ENCODE measurements around the gene ORC4.
A peak's percentile ranks its signal among the peaks of the same experiment; 100 is the strongest.

The ORC4 gene

DNA sequence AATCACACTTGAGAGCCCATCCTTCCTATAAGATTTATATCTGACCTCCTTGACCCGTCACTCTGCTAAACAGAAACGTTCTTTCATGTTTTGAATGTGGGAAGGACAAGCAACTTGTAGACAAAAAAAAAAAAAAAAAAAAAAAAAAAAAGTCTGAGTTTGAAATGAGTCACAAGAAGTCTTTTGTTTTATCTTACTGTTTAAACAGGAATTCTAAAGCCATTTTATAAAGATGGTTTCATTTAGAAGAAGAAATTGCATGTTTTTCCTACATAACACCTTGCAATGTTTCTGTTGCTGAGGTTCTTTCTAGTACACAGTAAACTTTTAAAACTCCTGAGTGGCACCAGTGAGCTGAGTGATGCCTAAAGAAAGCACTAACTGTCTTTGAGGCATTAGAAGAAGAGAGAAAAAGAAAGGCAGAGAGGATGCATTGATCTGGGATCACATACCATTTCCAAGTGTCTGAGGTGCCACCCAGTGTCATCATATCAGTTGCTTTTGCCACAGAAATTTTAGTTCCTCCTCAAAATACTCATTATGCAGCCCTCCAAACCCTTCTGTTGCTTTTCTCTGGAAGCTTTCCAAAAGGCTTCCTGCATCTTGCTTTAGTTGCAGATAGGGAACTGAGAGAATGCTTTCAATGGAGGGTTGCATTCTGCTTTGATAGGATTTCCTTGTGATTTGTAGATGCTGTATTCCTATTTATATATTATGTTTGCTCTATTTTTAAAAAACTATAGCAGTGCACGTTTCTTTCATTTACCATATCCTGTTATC, 106.6 kb downstream of the ORC4 start:
- H3K27ac ChIP-seq: no peak overlapping the region
- TF ChIP-seq, protein P1, sequence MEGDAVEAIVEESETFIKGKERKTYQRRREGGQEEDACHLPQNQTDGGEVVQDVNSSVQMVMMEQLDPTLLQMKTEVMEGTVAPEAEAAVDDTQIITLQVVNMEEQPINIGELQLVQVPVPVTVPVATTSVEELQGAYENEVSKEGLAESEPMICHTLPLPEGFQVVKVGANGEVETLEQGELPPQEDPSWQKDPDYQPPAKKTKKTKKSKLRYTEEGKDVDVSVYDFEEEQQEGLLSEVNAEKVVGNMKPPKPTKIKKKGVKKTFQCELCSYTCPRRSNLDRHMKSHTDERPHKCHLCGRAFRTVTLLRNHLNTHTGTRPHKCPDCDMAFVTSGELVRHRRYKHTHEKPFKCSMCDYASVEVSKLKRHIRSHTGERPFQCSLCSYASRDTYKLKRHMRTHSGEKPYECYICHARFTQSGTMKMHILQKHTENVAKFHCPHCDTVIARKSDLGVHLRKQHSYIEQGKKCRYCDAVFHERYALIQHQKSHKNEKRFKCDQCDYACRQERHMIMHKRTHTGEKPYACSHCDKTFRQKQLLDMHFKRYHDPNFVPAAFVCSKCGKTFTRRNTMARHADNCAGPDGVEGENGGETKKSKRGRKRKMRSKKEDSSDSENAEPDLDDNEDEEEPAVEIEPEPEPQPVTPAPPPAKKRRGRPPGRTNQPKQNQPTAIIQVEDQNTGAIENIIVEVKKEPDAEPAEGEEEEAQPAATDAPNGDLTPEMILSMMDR (conservative IDR thresholded peaks at IDR 0.05; ENCODE audit: low read depth): no peak
- DNase-seq (ENCODE audit: low spot score): no peak
- POLR2A ChIA-PET (ENCODE audit: low non-redundant PET): no interaction called here
- CTCF ChIA-PET: no interaction called here

DNA sequence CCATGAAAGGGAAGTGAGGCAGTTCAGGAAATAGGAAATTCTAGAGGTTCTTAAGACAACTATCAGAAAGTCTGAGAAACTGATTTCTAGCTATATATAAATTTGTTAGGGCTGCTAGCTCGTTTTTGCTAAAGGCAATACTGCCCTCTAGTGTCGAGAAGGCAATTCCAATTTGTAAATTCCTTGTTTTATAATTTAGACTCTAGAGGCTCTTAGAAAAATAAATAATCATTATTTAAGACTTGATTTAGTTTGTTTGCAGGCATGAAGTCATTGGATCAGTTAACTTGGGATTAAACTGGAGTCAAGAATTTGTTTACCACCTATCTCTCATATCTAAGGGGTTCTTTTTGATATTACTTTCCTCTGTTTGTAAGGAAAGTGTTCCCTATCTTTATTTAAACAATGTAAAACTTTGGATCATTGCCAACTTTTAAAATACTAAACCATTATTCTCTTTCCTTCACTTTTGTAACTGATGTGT, 109.5 kb downstream of the ORC4 start:
- H3K27ac ChIP-seq: no peak overlapping the region
- DNase-seq (ENCODE audit: low spot score): peak; percentile 17
- TF ChIP-seq, protein P1 (conservative IDR thresholded peaks at IDR 0.05; ENCODE audit: low read depth): peak; percentile 78
- ChIA-PET POLR2A (ENCODE audit: low non-redundant PET) (no interaction called here), CTCF (interaction anchor here (0.5 to 1.8 kb wide), 7 partner anchors 9 to 1198 kb away, joined by 3 to 6 read pairs (median 3); no protein-coding TSS in a partner anchor)

DNA sequence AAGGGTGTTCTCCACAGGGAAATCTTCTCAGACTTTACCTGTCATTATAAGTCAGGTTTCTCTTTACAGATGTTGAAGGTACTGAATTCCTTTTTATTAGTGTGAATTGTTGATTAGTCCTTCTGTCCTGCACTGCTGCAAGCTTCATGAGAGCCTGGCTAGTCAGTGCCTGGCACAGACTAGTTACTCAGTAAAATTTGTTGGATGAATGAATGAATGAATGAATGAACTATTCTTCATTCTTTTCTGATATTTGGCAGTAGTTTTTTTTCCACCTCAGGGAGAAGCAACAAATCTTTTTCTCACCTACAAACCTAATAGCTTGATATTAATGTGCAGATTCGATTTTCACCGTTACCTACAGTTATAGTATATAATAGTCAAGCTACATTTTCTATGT, 111.4 kb downstream of the ORC4 start:
- CTCF ChIA-PET: interaction anchor here (0.5 to 0.7 kb wide), 3 partner anchors 397 to 1017 kb away, joined by 3 read pairs; no protein-coding TSS in a partner anchor
- POLR2A ChIA-PET (ENCODE audit: low non-redundant PET): no interaction called here
- TF ChIP-seq, protein P1 (conservative IDR thresholded peaks at IDR 0.05; ENCODE audit: low read depth): no peak
- no peak overlapping the region for H3K27ac ChIP-seq
- no peak for DNase-seq (ENCODE audit: low spot score)

DNA sequence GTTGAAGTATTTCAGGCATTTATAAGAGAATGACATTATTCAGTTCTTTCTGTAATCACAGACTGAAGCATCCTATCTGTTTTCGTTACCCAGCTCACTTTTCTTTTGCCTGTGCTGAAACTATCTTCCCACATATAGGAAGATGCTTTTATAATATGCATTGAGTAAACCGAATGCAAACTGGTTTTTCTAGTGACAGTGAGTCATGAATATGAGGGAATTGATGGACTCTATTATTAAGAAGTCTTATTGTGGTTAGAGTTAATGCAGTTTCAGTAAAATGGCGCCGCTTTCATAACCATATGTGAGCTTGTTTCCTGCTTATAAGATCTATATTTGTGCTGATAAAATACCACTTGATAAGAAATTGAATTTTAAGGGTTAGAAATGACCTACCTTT, 116.5 kb downstream of the ORC4 start:
- ChIA-PET POLR2A (ENCODE audit: low non-redundant PET) (no interaction called here), CTCF (no interaction called here)
- peak; percentile 12 for DNase-seq (ENCODE audit: low spot score)
- TF ChIP-seq, protein P1 (conservative IDR thresholded peaks at IDR 0.05; ENCODE audit: low read depth): no peak
- H3K27ac ChIP-seq: no peak overlapping the region

DNA sequence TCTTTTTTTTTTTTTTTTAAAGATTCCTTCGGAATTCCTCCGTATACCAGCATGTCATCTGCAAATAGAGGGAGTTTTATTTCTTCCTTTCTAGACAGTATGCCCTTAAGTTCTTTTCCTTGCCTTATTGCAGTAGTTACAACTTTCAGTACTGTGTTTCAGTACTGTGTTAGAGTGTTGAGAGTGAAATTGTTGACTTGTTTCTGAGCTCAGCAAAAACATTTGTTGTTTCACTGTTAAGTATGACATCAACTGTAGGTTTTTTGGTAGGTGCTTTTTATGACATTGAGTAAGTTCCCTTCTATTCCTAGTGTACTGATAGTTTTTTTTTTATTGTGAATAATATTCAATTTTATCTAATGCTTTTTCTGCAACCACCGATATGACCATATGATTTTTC, 131.9 kb downstream of the ORC4 start:
- ChIA-PET POLR2A (ENCODE audit: low non-redundant PET) (no interaction called here), CTCF (no interaction called here)
- H3K27ac ChIP-seq: no peak overlapping the region
- DNase-seq (ENCODE audit: low spot score): no peak
- TF ChIP-seq, protein P1 (conservative IDR thresholded peaks at IDR 0.05; ENCODE audit: low read depth): no peak

DNA sequence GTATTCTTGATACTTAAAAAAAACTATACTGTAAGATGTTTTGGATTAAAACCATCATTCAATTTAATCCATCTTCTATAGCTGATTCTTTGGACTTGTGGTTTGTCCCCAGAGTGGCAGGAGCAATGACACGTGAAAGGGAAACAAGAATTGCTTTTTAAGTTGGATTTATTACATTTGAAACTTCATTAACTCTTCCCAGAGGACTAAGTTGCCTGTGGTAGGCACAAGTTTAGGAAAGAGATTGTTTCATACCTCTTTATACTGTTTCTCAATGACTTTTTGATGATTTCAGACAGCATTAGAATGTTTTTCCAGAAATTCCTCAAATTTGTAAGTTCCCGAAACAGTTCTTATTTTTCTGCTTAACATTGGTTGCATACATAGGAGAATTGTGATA, 134.4 kb downstream of the ORC4 start:
- DNase-seq (ENCODE audit: low spot score): no peak
- TF ChIP-seq, protein P1 (conservative IDR thresholded peaks at IDR 0.05; ENCODE audit: low read depth): no peak
- POLR2A ChIA-PET (ENCODE audit: low non-redundant PET): no interaction called here
- H3K27ac ChIP-seq: no peak overlapping the region
- CTCF ChIA-PET: no interaction called here
